EH (cell line): ENCODE data around the gene CCNJL.

Experiments
- DNase-seq: peaks from one replicate; pipeline ENCODE4 v3.0.0-alpha.2; 2015; ENCODE audit warnings: low read depth

CCNJL gene

GRCh38 chr5:160330212-160330611 is 17.8 kb upstream of the CCNJL start:
- DNase-seq, result no peak

DNA sequence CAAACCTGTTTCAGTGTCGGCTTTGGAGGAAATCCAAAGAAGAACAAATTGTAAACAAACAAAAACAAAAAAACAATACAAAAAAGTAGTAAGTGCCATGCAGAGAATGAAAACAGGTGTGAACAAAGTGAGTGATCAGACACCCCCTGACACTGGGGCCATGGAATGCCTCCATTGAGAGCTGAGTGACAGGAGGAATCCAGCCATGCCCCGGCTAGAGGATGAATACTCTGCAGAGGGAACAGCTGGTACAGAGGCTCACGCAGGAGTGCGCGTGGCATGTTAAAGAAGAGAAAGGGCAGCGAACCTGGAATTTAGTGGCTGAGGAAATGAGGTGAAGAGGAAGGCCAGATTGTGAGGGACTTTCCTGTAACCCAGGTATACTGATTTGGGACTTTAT is 15.5 kb upstream of the CCNJL start:
- no peak for DNase-seq

GRCh38 chr5:160326981-160327380 is 14.6 kb upstream of the CCNJL start:
- no peak for DNase-seq

- no peak for DNase-seq
These were observed 13.4 kb upstream of the CCNJL start for GRCh38 chr5:160325716-160326115.

DNA sequence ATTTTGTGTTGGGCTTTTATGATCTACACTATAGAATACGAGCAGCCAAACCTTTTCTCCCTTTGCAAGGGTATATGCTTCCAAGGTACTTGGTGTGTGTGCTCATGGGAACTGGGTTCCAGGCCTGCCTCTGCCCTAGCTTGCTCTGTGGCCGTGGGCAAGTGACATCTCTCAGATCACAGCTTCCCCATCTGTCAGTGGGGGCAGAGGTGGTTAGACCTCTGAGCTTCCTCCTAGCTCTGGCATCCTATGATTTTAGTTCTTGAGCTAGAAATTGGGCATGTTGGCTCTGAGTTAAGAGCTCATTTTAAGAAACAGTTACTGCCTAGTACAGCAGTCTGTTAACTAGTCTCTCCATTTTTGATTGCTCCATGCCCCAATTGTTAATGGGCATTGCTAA is 12.5 kb upstream of the CCNJL start:
- DNase-seq, result no peak

DNA sequence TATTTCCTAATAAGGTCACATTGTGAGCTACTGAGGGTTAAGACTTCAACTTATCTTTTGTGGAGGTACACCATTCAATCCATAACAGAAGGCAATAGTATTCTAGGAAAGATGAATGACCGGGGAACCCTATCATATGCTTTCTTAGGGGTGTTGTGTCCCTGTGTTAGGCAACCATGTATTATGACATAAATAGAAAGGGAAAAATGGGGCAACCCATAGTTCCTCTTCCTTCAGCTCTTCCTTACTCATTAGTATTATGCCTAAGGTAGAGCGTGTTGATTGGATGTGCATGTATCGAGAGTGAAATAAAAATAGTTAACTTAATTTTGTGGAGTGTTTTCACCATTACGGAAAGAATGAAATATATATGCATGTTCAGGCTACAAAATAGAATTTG is 6.0 kb upstream of the CCNJL start:
- DNase-seq, result no peak

- DNase-seq, result no peak
These were observed 5.1 kb upstream of the CCNJL start for GRCh38 chr5:160317434-160317833.

GRCh38 chr5:160315968-160316367 is 3.6 kb upstream of the CCNJL start:
- DNase-seq, result peak; percentile 50

DNA sequence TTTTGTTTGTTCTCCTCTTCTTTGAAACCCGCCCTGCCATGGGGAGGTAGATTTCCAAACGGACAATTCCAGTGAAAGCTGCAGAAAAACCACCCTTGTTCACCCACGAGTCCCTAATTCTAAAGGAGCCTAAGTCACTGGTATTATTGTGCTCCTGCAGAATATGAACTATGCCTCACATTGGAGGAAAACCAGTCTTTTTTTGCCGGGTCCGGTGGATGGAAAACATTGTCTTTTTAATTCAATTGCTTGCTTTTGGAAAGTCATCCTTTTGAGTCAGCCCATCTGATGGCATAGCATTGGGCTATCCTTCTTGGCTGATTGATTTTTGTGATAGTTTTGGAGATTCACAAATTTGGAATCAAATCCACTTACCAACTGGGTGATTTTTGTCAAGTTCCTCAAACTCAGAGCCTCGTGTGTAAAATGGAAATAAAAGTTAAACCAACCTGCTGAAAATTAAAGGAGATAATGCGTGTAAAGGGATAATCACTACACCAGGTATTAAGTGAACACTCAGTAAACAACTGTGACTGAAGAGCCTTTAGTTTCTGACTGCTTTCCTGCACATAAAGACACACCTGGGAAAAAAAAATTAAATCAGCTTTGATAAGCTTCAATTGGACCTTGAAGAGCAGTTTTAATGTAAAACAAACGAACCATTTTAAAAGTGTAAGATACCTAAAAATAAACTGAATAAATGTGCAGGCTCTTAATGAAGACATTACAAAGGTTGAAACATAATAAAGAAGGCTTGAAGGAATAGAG is 780 bp upstream of the CCNJL start:
- DNase-seq, result no peak

DNA sequence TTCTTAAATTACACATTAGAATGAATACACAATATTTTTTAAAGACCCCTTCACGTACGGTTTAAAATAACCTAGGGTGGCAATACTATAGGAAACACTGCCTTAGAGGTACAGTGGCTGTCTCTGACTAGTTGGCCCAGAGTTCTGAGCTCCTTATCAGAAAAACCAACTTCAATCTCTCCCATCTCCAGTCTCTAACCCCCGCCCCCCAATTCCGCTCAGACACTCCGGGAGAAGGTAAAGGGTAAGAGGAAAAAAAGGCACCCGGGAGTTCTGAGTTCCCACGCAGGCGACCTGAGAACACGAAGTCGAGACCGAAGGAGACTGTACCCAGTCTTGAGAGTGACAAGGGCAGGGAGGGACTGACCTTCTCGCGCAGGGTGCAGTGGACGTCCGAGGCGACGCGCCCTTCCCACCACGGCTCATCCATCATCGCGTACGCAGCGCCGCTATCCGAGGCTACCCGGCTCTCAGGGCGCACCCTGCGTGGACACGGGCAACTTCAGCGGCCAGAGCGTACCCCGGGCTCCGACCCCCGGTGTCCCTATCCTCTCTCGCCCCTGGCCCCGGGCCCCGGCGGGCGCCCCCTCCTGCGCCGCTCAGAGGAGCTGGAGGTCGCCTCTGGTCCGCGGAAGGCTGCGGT is 752 bp downstream of the CCNJL start:
- DNase-seq, result peak; percentile 19

DNA sequence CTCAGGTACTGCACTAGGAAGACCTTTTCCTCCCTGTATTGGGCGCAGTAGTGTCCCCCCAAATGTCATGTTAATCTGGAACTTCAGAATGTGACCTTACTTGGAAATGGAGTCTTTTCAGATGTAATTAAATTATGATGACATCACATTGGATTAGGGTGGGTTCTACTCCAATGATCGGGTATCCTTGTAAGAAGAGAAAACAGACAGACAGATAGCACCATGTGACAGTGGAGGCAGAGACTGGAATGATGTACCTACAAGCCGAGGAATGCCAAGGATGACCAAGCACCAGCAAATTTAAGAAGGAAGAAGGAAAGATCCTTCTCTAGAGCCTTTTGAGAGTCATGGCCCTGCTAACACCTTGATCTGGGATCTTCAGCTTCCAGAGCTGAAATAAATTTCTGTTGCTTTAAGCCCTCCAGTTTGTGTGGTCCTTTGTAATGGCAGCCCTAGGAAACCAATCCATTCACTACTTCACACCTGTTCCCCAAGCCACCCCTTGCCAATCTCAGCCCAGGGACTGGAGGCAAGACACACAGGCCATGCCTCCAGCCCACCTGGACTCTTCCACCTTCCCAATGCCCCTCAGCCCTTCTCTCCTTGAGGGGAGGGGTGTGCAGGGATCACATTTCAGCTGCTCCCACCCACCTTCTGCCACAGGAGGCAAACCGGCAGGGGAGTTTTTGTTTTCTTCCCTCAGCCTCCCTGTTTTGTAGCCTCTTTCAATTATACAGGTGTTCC is 1.6 kb downstream of the CCNJL start:
- DNase-seq, result no peak

DNA sequence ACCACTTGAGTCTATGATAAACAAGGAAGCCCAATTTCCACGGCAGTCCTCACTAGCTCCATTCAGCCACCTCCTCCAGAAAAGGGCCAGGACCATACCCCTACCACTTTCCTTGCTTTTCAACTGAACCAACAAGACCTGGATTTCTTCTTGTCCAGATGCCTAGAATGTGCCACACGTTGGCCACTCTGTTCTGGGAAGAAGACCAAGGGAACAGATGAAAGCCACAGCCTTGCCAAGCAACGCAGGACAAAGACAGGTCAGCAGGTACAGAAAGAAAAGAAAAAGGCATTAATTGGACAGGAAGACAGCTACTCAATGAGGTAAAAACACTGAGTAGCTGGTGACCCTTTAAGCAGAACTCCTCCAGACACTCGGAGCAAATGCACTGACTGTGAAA is 2.2 kb downstream of the CCNJL start:
- DNase-seq, result no peak

GRCh38 chr5:160306696-160307095 is 5.7 kb downstream of the CCNJL start:
- DNase-seq, result no peak

GRCh38 chr5:160305319-160305718 is 7.0 kb downstream of the CCNJL start:
- DNase-seq, result no peak

DNA sequence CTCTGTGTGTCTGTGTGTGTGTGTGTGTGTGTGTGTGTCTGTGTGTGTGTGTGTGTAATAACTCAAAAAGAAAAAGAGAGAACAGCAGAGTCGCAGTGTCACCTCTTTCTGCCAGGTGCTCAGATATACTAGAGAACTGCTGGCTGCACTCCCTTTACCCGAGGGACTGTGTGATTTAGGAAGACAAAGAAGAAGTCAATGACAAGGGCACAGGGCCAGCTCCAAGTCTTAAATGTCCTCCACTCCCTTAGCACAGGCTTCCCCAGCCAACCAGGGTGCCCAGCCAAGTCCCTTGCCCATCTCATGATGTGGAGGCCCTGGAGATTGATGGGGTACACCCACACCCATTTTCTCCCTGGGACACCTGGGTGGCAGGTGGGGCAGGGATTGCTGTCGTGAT is 8.7 kb downstream of the CCNJL start:
- DNase-seq, result no peak

DNA sequence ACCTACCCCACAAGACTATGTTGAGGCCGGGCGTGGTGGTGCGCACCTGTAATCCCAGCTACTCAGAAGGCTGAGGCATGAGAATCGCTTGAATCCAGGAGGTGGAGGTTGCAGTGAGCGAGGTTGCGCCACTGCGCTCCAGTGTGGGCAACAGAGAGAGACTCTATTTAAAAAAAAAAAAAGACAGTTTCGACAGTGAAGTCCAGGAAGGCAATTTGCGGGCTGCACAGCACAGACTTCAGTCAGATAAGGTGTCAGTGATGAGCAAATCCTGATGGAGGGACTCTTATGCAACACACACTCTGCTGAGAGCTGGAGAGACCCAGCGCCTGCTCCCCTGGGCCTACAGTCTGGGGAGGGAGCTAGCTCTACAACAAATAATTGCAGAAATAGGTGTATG is 14.2 kb downstream of the CCNJL start:
- no peak for DNase-seq

- DNase-seq, result no peak
These were observed 14.6 kb downstream of the CCNJL start for GRCh38 chr5:160297776-160298175.

DNA sequence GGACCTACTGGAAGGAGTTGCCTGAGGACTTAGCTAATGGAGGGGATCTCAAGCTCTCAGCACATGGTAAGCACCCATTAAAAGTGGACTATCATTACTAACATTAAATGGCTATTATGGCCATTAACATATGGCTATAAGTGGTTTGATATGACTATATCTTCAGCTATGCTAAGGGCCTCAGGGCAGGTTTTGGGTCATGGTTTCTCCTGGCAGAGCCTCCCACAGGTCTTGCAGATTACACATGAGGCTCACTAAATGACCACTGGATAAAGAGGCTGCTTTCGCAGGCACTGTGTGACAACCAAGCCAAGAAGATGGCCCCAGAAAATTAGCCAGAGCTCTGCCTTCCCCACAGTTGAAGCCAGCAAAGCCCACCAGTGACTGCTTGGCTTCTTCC is 15.4 kb downstream of the CCNJL start:
- DNase-seq, result peak; percentile 22

- DNase-seq, result no peak
These were observed 15.9 kb downstream of the CCNJL start for GRCh38 chr5:160296496-160296895.

DNA sequence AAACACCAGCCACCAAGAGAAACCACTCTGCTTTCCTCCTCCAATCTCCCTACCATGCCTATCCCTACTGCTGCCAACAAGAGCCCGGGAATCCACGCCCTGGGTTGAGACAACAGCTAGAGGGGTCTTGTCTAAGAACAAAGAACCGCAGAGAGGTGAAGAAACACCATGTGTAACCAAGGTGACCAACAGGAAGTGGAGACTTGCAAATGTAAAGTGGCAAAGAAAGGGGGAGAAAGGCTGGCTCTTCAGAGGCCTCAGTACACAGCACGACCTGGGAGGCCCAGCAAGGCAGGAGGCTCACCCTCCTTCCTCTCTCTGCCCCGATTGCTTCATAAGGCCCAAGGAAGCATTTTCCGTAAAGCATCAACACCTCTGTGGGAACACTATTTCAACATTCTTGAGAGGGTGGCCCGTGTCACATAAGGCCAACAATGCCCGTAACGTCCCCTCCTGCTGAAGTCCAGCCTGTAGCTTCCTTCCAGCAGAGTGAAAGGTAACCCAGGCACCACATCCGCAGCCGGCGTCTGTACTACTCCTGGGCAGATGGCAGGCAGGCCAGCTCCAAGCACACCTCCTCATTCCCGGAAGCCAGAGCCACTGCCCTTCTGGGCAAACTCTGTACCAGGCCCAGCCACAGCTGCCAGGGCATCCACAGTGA is 18.3 kb downstream of the CCNJL start:
- no peak for DNase-seq

GRCh38 chr5:160293386-160293785 is 19.0 kb downstream of the CCNJL start:
- no peak for DNase-seq

- DNase-seq, result no peak
These were observed 20.9 kb downstream of the CCNJL start for GRCh38 chr5:160291467-160291866.

DNA sequence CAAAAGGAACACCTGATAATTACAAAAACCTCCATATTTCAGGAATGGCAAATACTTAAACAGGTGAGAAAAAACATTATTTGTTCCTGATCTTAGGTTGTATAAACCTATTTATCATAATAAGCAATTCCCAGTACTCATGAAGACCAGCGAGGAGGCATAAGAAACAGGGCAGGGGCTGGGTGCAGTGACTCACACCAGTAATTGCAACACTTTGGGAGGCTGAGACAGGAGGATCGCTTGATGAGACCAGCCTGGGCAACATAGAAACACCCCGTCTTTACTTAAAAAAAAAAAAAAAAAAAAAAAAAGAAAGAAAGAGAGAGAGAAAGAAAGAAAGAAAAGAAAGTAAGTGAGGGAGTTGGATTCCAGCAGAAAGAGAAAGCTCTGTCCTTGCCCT is 21.6 kb downstream of the CCNJL start:
- DNase-seq, result no peak
